ENCODE data around the gene TPD52L3.

TPD52L3 gene

GRCh38 chr9:6328103-6328502 is at the start of gene TPD52L3:
Gene TPD52L3, plus strand, starts transcription at chr9:6328375. Its CDS starts 221 bp downstream, at chr9:6328596.
- no peak for DNase-seq (ENCODE audit: low spot score)

GRCh38 chr9:6301858-6302257 is 26.3 kb upstream of the TPD52L3 start:
- no peak for DNase-seq (ENCODE audit: low spot score)

- DNase-seq (ENCODE audit: low spot score), result no peak
Measured at GRCh38 chr9:6302417-6302816, 25.8 kb upstream of the TPD52L3 start.

- no peak for DNase-seq (ENCODE audit: low spot score)
Measured at GRCh38 chr9:6304232-6304631, 23.9 kb upstream of the TPD52L3 start.

GRCh38 chr9:6305954-6306563 is 22.1 kb upstream of the TPD52L3 start:
- peak; percentile 20 for DNase-seq (ENCODE audit: low spot score)

GRCh38 chr9:6307551-6308096 is 20.6 kb upstream of the TPD52L3 start:
- DNase-seq (ENCODE audit: low spot score), result no peak

- no peak for DNase-seq (ENCODE audit: low spot score)
Measured at GRCh38 chr9:6330958-6331634, 2.9 kb downstream of the TPD52L3 start.

GRCh38 chr9:6334305-6334704 is 6.1 kb downstream of the TPD52L3 start:
- no peak for DNase-seq (ENCODE audit: low spot score)

GRCh38 chr9:6348766-6349165 is 20.6 kb downstream of the TPD52L3 start:
- no peak for DNase-seq (ENCODE audit: low spot score)

- no peak for DNase-seq (ENCODE audit: low spot score)
Measured at GRCh38 chr9:6351737-6352136, 23.6 kb downstream of the TPD52L3 start.

- DNase-seq (ENCODE audit: low spot score), result peak; percentile 74
Measured at GRCh38 chr9:6354072-6354686, 26.0 kb downstream of the TPD52L3 start.

- DNase-seq (ENCODE audit: low spot score), result peak; percentile 44
Measured at GRCh38 chr9:6355728-6356127, 27.6 kb downstream of the TPD52L3 start.

- DNase-seq (ENCODE audit: low spot score), result no peak
Measured at GRCh38 chr9:6356441-6356840, 28.3 kb downstream of the TPD52L3 start.

- no peak for DNase-seq (ENCODE audit: low spot score)
Measured at GRCh38 chr9:6356904-6357303, 28.7 kb downstream of the TPD52L3 start.

GRCh38 chr9:6367128-6367890 is 39.1 kb downstream of the TPD52L3 start:
- DNase-seq (ENCODE audit: low spot score), result no peak

- no peak for DNase-seq (ENCODE audit: low spot score)
Measured at GRCh38 chr9:6368831-6369230, 40.7 kb downstream of the TPD52L3 start.
